ENCODE results near the gene FAM3A.

GRCh38 chrX:154466907-154467306 is 49.1 kb downstream of the FAM3A start:
- no peak for TF ChIP-seq CTCF (IDR thresholded peaks at IDR 0.05)
- TF ChIP-seq POLR2A (IDR thresholded peaks at IDR 0.05): no peak

All from esophagus squamous epithelium (tissue), 4 donors.